Measurements from ENCODE around the gene TFG.

GRCh38 chr3:100717637-100718487 lies 8.6 kb downstream of the TFG start:
- no peak for TF ChIP-seq CTCF (IDR thresholded peaks at IDR 0.05; ENCODE audit: low read length)
- TF ChIP-seq EZH2 (optimal IDR thresholded peaks at IDR 0.05; ENCODE audit: low read depth, low read length): no peak

All from MM.1S (cell line).